HCT116 (cell line): ENCODE measurements around the gene LRRK2.

Experiments
- CTCF ChIP-seq, 3 experiments: fragments of 200-600 bp in 1 of 3; sonication (generic) in 1 of 3; IDR thresholded peaks in 2 of 3; conservative IDR thresholded peaks in 1 of 3; 2 replicates each; pipeline ENCODE4 v1.5.1; 2012 to 2017; ENCODE audit warnings: low read depth in 2 of 3, low read length in 2 of 3, antibody characterized with exemption in 1 of 3, borderline replicate concordance in 1 of 3, control low read depth in 1 of 3, mild to moderate bottlenecking in 1 of 3, mixed read lengths in 1 of 3, mixed run types in 1 of 3, moderate library complexity in 1 of 3; ENCODE audit not compliant: insufficient read depth in 1 of 3
- EGR1 ChIP-seq: IDR thresholded peaks from 2 replicates; pipeline ENCODE4 v1.6.1; 2012; ENCODE audit warnings: low read depth
- ELF1 ChIP-seq: IDR thresholded peaks from 2 replicates; pipeline ENCODE4 v1.6.1; 2012; ENCODE audit warnings: low read depth, borderline replicate concordance
- EZH2 ChIP-seq: fragments of 200-600 bp; sonication (generic); IDR thresholded peaks from 2 replicates; pipeline ENCODE4 v1.6.1; 2017; ENCODE audit warnings: antibody characterized with exemption, mixed run types
- FOSL1 ChIP-seq: IDR thresholded peaks from 2 replicates; pipeline ENCODE4 v1.6.1; 2012; ENCODE audit warnings: low read depth
- JUND ChIP-seq: IDR thresholded peaks from 2 replicates; pipeline ENCODE4 v1.6.1; 2012
- MAX ChIP-seq: IDR thresholded peaks from 2 replicates; pipeline ENCODE4 v1.6.1; 2012
- POLR2A ChIP-seq: IDR thresholded peaks from 2 replicates; pipeline ENCODE4 v1.7.0; 2011; ENCODE audit warnings: borderline replicate concordance; ENCODE audit not compliant: insufficient read depth, insufficient read length; ENCODE audit errors: extremely low read depth
- POLR2AphosphoS5 ChIP-seq: IDR thresholded peaks from 2 replicates; pipeline ENCODE4 v1.6.1; 2011; ENCODE audit warnings: mild to moderate bottlenecking, low read depth, low read length, moderate library complexity
- RAD21 ChIP-seq: IDR thresholded peaks from 2 replicates; pipeline ENCODE4 v1.6.1; 2012; ENCODE audit warnings: low read depth, mild to moderate bottlenecking
- REST ChIP-seq: IDR thresholded peaks from 2 replicates; pipeline ENCODE4 v1.6.1; 2012; ENCODE audit warnings: low read depth
- TCF7L2 ChIP-seq: IDR thresholded peaks from 2 replicates; pipeline ENCODE4 v1.7.0; 2011; ENCODE audit warnings: borderline replicate concordance, inconsistent platforms; ENCODE audit not compliant: insufficient read depth, insufficient read length; ENCODE audit errors: extremely low read depth
- YY1 ChIP-seq: IDR thresholded peaks from 2 replicates; pipeline ENCODE4 v1.6.1; 2011; ENCODE audit warnings: low read length, low read depth, moderate library complexity, mild to moderate bottlenecking; ENCODE audit not compliant: insufficient replicate concordance; ENCODE audit errors: extremely low read depth
- ZFX ChIP-seq: fragments of 450-650 bp; IDR thresholded peaks from 2 replicates; pipeline ENCODE4 v1.6.1; 2017

GRCh38 chr12:40405419-40405818 is 180.6 kb downstream of the LRRK2 start:
- TF ChIP-seq CTCF (IDR thresholded peaks at IDR 0.05 in 2 of 3, conservative IDR thresholded peaks at IDR 0.05 in 1 of 3; ENCODE audit: borderline replicate concordance in 1 of 3, insufficient read depth in 1 of 3, low read depth in 2 of 3, low read length in 2 of 3), result no peak
- TF ChIP-seq EGR1, result no peak
- TF ChIP-seq TCF7L2, result no peak
- TF ChIP-seq RAD21, result no peak
- TF ChIP-seq FOSL1, result no peak
- no peak for TF ChIP-seq POLR2AphosphoS5
- TF ChIP-seq REST, result no peak
- no peak for TF ChIP-seq POLR2A
- TF ChIP-seq YY1, result no peak
- TF ChIP-seq JUND, result no peak
- no peak for TF ChIP-seq EZH2
- TF ChIP-seq MAX, result no peak
- no peak for TF ChIP-seq ELF1
- TF ChIP-seq ZFX, result no peak
